H1 (cell line): Measurements from ENCODE around the gene SPATA21. TPM values are rescaled to one million over a fixed set of nuclear protein-coding genes. Genes with fewer than 3 reads are reported as not detected.

Experiments
- CTCF ChIA-PET: fragments of 300-600 bp; sonication (Branson Sonifier 250); formaldehyde crosslinking; loops from one replicate; lab custom pipeline; 2021; ENCODE audit not compliant: partially characterized antibody; lab: Charles Lee
- POLR2A ChIA-PET: fragments of 300-600 bp; sonication (Branson Sonifier 250); formaldehyde crosslinking; loops from one replicate; lab custom pipeline; 2021; ENCODE audit warnings: inconsistent platforms; ENCODE audit not compliant: partially characterized antibody; lab: Charles Lee
- DNase-seq, 2 experiments: peaks; one replicate each; pipeline versions ENCODE4 v3.0.0 to v3.0.0-alpha.2; 2010 to 2022; ENCODE audit warnings: low spot score in 2 of 2, low read depth in 1 of 2, mixed read lengths in 1 of 2
- FAIRE-seq: peaks from 2 replicates; lab custom pipeline; 2011; peaks lifted over from hg19 to GRCh38; lab: Jason Lieb, UNC
- H2AFZ ChIP-seq: 2 replicates; pipeline ENCODE4 v1.8.1; 2012; ENCODE audit warnings: low read length, inconsistent platforms
- H2AK5ac ChIP-seq: 2 replicates; pipeline ENCODE4 v1.6.1; 2013; ENCODE audit warnings: low read depth, low read length
- H2BK120ac ChIP-seq: replicated peaks from 2 replicates; pipeline ENCODE3; 2013; ENCODE audit warnings: low read depth, low read length, inconsistent platforms
- H2BK12ac ChIP-seq: 2 replicates; pipeline ENCODE4 v1.6.1; 2013; ENCODE audit warnings: low read depth, low read length
- H2BK15ac ChIP-seq: 2 replicates; pipeline ENCODE4 v1.6.1; 2013; ENCODE audit warnings: low read length
- H2BK20ac ChIP-seq: 2 replicates; pipeline ENCODE4 v1.6.1; 2013; ENCODE audit warnings: low read length
- H2BK5ac ChIP-seq: 2 replicates; pipeline ENCODE4 v1.6.1; 2013; ENCODE audit warnings: low read depth, low read length
- H3K14ac ChIP-seq: 2 replicates; pipeline ENCODE4 v1.6.1; 2013; ENCODE audit warnings: inconsistent platforms; ENCODE audit not compliant: insufficient read length
- H3K18ac ChIP-seq: 2 replicates; pipeline ENCODE4 v1.6.1; 2013; ENCODE audit warnings: low read length; ENCODE audit errors: extremely low read depth
- H3K23ac ChIP-seq: 2 replicates; pipeline ENCODE4 v1.6.1; 2013; ENCODE audit warnings: inconsistent platforms; ENCODE audit not compliant: insufficient read length
- H3K23me2 ChIP-seq: 2 replicates; pipeline ENCODE4 v1.6.1; 2013; ENCODE audit warnings: low read depth, low read length
- H3K27ac ChIP-seq: 2 replicates; pipeline ENCODE4 v1.6.1; 2011; ENCODE audit warnings: low read depth, low read length, inconsistent platforms
- H3K27me3 ChIP-seq, 4 experiments: replicated peaks in 1 of 4; 1 replicate in 1 of 4; 2 replicates in 3 of 4; pipeline versions ENCODE4 v1.6.1 to v1.8.1; 2011 to 2013; ENCODE audit warnings: low read length in 3 of 4, mild to moderate bottlenecking in 3 of 4, inconsistent platforms in 2 of 4, mixed read lengths in 2 of 4, moderate library complexity in 1 of 4; ENCODE audit not compliant: control insufficient read depth in 3 of 4, insufficient read depth in 3 of 4; ENCODE audit errors: extremely low read depth in 1 of 4
- H3K36me3 ChIP-seq, 4 experiments: 2 replicates each; pipeline versions ENCODE4 v1.6.1 to v1.8.1; 2011 to 2013; ENCODE audit warnings: mild to moderate bottlenecking in 4 of 4, low read length in 3 of 4, moderate library complexity in 2 of 4, control low read depth in 1 of 4, inconsistent platforms in 1 of 4; ENCODE audit not compliant: insufficient read depth in 4 of 4, control insufficient read depth in 2 of 4
- H3K4ac ChIP-seq: replicated peaks from 2 replicates; pipeline ENCODE3; 2013; ENCODE audit warnings: low read length, low read depth, mixed read lengths, inconsistent platforms; ENCODE audit not compliant: insufficient read length
- H3K4me1 ChIP-seq, 4 experiments: replicated peaks in 1 of 4; 1 replicate in 1 of 4; 2 replicates in 3 of 4; pipeline versions ENCODE4 v1.6.1 to v1.8.1; 2011 to 2013; ENCODE audit warnings: low read length in 3 of 4, inconsistent platforms in 2 of 4, mixed read lengths in 1 of 4; ENCODE audit not compliant: insufficient read depth in 4 of 4, control insufficient read depth in 3 of 4
- H3K4me2 ChIP-seq, 2 experiments: 2 replicates each; pipeline versions ENCODE4 v1.6.1 to v1.8.1; 2011 to 2013; ENCODE audit warnings: low read depth in 2 of 2, low read length in 2 of 2, control low read depth in 1 of 2, inconsistent platforms in 1 of 2, mild to moderate bottlenecking in 1 of 2; ENCODE audit not compliant: insufficient read depth in 1 of 2
- H3K4me3 ChIP-seq, 4 experiments: fragments of 200-600, 300-600 bp in 1 of 4; sonication (generic), shearing (Covaris generic), sonication (Bioruptor Twin) in 1 of 4; 2 replicates each; pipeline versions ENCODE4 v1.5.1 to v1.8.1; 2011 to 2016; ENCODE audit warnings: low read length in 4 of 4, low read depth in 3 of 4, control low read depth in 2 of 4, inconsistent platforms in 2 of 4, mild to moderate bottlenecking in 2 of 4, mixed read lengths in 1 of 4, moderate library complexity in 1 of 4; ENCODE audit not compliant: insufficient read depth in 2 of 4; ENCODE audit errors: extremely low read depth in 1 of 4
- H3K56ac ChIP-seq: replicated peaks from 2 replicates; pipeline ENCODE3; 2013; ENCODE audit warnings: low read depth, mild to moderate bottlenecking, mixed read lengths, low read length, inconsistent platforms; ENCODE audit not compliant: insufficient read length
- H3K79me1 ChIP-seq: 2 replicates; pipeline ENCODE4 v1.6.1; 2013; ENCODE audit warnings: low read depth, low read length, control low read depth
- H3K79me2 ChIP-seq, 2 experiments: 2 replicates each; pipeline versions ENCODE4 v1.6.1 to v1.8.1; 2012 to 2013; ENCODE audit warnings: low read length in 2 of 2, mild to moderate bottlenecking in 2 of 2, inconsistent platforms in 1 of 2; ENCODE audit not compliant: insufficient read depth in 2 of 2, control insufficient read depth in 1 of 2
- H3K9ac ChIP-seq, 4 experiments: replicated peaks in 1 of 4; 1 replicate in 1 of 4; 2 replicates in 3 of 4; pipeline versions ENCODE4 v1.6.1 to v1.8.1; 2011 to 2013; ENCODE audit warnings: low read depth in 3 of 4, low read length in 3 of 4, control low read depth in 2 of 4, mild to moderate bottlenecking in 2 of 4, moderate library complexity in 2 of 4, inconsistent platforms in 1 of 4; ENCODE audit errors: extremely low read depth in 1 of 4
- H3K9me3 ChIP-seq, 2 experiments: 2 replicates each; pipeline versions ENCODE4 v1.6.1 to v1.8.1; 2012 to 2013; ENCODE audit warnings: mild to moderate bottlenecking in 2 of 2, moderate library complexity in 2 of 2, control low read depth in 1 of 2, inconsistent platforms in 1 of 2, low read depth in 1 of 2, low read length in 1 of 2, mixed read lengths in 1 of 2; ENCODE audit not compliant: insufficient read depth in 2 of 2
- H4K20me1 ChIP-seq, 2 experiments: replicated peaks in 1 of 2; 2 replicates each; pipeline versions ENCODE3 to v1.8.1; 2011 to 2013; ENCODE audit warnings: inconsistent platforms in 2 of 2, low read length in 2 of 2, mild to moderate bottlenecking in 1 of 2; ENCODE audit not compliant: insufficient read depth in 2 of 2, control insufficient read depth in 1 of 2
- H4K5ac ChIP-seq: 2 replicates; pipeline ENCODE4 v1.6.1; 2013; ENCODE audit warnings: low read length, low read depth, mixed read lengths, inconsistent platforms; ENCODE audit not compliant: insufficient read length
- H4K8ac ChIP-seq: 2 replicates; pipeline ENCODE4 v1.8.0; 2013; ENCODE audit warnings: mild to moderate bottlenecking, moderate library complexity, low read length, inconsistent platforms; ENCODE audit not compliant: insufficient read depth; ENCODE audit errors: extremely low read depth
- H4K91ac ChIP-seq: replicated peaks from 2 replicates; pipeline ENCODE3; 2013; ENCODE audit warnings: low read length, mixed read lengths, inconsistent platforms; ENCODE audit not compliant: insufficient read length
- KDM4A ChIP-seq: IDR thresholded peaks from one replicate; pipeline ENCODE4 v1.7.1; 2012; ENCODE audit warnings: low read depth, mild to moderate bottlenecking, moderate library complexity, low read length, inconsistent platforms; ENCODE audit not compliant: severe bottlenecking
- SIX5 ChIP-seq: IDR thresholded peaks from 2 replicates; pipeline ENCODE4 v1.6.1; 2011; ENCODE audit warnings: mild to moderate bottlenecking, low read depth, low read length
- WGBS, 2 experiments: shearing (Covaris generic) in 1 of 2; methylation state at CpG; one replicate each; pipeline versions ENCODE4 v1.1.6 to v1.1.7; 2013 to 2015; ENCODE audit warnings: low lambda C conversion rate in 2 of 2, mixed read lengths in 2 of 2, inconsistent platforms in 1 of 2, low coverage in 1 of 2, missing lambda C conversion rate in 1 of 2; ENCODE audit not compliant: insufficient replicate concordance in 2 of 2, insufficient coverage in 1 of 2, insufficient read length in 1 of 2; ENCODE audit errors: extremely low coverage in 1 of 2, missing lambda C conversion rate in 1 of 2; 5-methylcytosine and 5-hydroxymethylcytosine counted together
- polyA plus RNA-seq, 7 experiments: library from polyadenylated mRNA; depleted of rRNA in 3 of 7; stranded (reverse) in 5 of 7; unstranded in 2 of 7; fragments of >200 nt in 5 of 7; fragments of 200-250 nt in 2 of 7; gene quantifications; 1 replicate in 5 of 7; 2 replicates in 1 of 7; 4 replicates in 1 of 7; pipeline versions ENCODE4 v1.2.1 to v1.2.3, GENCODE V29; 2011 to 2013; ENCODE audit warnings: missing spikeins in 2 of 7, mixed read lengths in 2 of 7
- total RNA-seq: library from RNA; stranded (reverse); fragmentation: NEBNext Ultra II Directional; extraction: Animal tissue kit (Norgen Biotek cat#: 25700); gene quantifications from 2 replicates; pipeline ENCODE4 v1.2.1, GENCODE V29; 2021

Gene SPATA21
- total and polyA plus RNA-seq, 2 of the 8 experiments (the other 6 are each of a cell fraction or from before 2014, with no cell fraction given) = not detected

DNA sequence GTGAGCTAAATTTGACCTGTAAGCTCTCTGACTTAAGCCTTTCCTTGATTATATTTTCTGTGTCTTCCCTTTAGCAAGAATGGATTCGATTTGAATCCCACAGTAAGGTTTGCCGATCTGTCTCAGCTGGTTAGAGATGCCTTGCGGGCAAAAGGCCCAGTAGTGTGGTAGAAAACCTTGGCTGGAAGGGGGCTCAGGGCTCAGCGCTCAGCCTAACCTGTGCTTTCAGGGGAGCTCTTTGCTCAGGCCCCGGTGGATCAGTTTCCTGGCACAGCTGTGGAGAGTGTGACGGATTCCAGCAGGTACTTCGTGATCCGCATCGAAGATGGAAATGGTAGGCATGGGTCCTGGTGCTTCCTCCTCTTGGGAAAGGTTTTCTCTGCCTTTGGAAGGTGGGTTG lies 10.4 kb upstream of the SPATA21 start:
- no peak overlapping the region for H2BK120ac ChIP-seq
- DNase-seq = no peak
- no peaks in the 10 kb centered on the region; a peak in 1 of 4 replicates for H3K79me2 ChIP-seq
- H3K18ac ChIP-seq = no peak overlapping the region
- H2BK20ac ChIP-seq = no peak overlapping the region
- no peak overlapping the region for H2BK5ac ChIP-seq
- no peak overlapping the region for H3K4ac ChIP-seq
- H3K27ac ChIP-seq = no peak overlapping the region
- H4K5ac ChIP-seq = no peak overlapping the region
- WGBS, 2 experiments = 93% methylated on average over 9 of the region's 9 CpGs; no CpG with 5 or more reads in 1 of the 2 experiments
- no peak overlapping the region for H3K23ac ChIP-seq
- H4K20me1 ChIP-seq = peaks cover 11 to 12% of the 10 kb centered on the region in 2 experiments
- H2AK5ac ChIP-seq = no peak overlapping the region
- CTCF ChIA-PET = interaction anchor here (0.6 to 1.0 kb wide), 2 partner anchors 13 to 98 kb away, joined by 3 read pairs; no protein-coding TSS in a partner anchor
- no peak overlapping the region for H3K14ac ChIP-seq
- H3K4me1 ChIP-seq = no peaks in the 10 kb centered on the region
- no peak overlapping the region for H3K4me2 ChIP-seq
- peaks cover 7 to 51% (median 18%) of the 10 kb centered on the region in 4 experiments; a peak in 7 of 8 replicates for H3K36me3 ChIP-seq
- H2AFZ ChIP-seq = no peak overlapping the region
- H3K56ac ChIP-seq = no peak overlapping the region
- FAIRE-seq = no peak
- H3K9me3 ChIP-seq = no peaks in the 10 kb centered on the region
- TF ChIP-seq SIX5 = no peak
- TF ChIP-seq KDM4A = no peak
- no peak overlapping the region for H3K4me3 ChIP-seq
- H3K27me3 ChIP-seq = no peaks in the 10 kb centered on the region
- H2BK12ac ChIP-seq = no peak overlapping the region
- POLR2A ChIA-PET = interaction anchor here (1.4 kb wide), 1 partner anchor 16 kb away, joined by 3 read pairs; no protein-coding TSS in a partner anchor
- H4K8ac ChIP-seq = no peak overlapping the region
- no peaks in the 10 kb centered on the region for H3K79me1 ChIP-seq
- no peak overlapping the region for H2BK15ac ChIP-seq
- H4K91ac ChIP-seq = no peak overlapping the region
- no peaks in the 10 kb centered on the region for H3K23me2 ChIP-seq
- no peak overlapping the region for H3K9ac ChIP-seq
